Vagina (tissue), 2 donors: ENCODE data around the gene MMEL1.

Experiments used
- CTCF ChIP-seq, 3 experiments: fragments of 450-650 bp in 2 of 3; fragments of 200-600 bp in 1 of 3; sonication (generic) in 1 of 3; IDR thresholded peaks; one replicate each; pipeline ENCODE4 v1.5.1; 2017 to 2019; ENCODE audit warnings: antibody characterized with exemption in 3 of 3, mild to moderate bottlenecking in 2 of 3, moderate library complexity in 2 of 3
- POLR2A ChIP-seq, 2 donors: fragments of 450-650 bp; IDR thresholded peaks; one replicate each; pipeline ENCODE4 v1.6.1; 2017; ENCODE audit warnings: antibody characterized with exemption in 2 of 2, mild to moderate bottlenecking in 2 of 2, moderate library complexity in 2 of 2

GRCh38 chr1:2606396-2606880 lies 26.4 kb downstream of the MMEL1 start:
- TF ChIP-seq CTCF (IDR thresholded peaks at IDR 0.05) (no peak), POLR2A (IDR thresholded peaks at IDR 0.05) (no peak)
